Body of pancreas (tissue), 4 donors: Measurements from ENCODE around the gene CYBC1.

Experiments used
- POLR2A ChIP-seq, 3 donors: fragments of 450-650 bp; IDR thresholded peaks; one replicate each; pipeline ENCODE4 v1.6.1; 2016; ENCODE audit warnings: antibody characterized with exemption in 3 of 3, mild to moderate bottlenecking in 2 of 3
- TF ChIP-seq, protein P1 (sequence below), 7 experiments: fragments of 450-650 bp in 4 of 7; fragments of 200-600 bp in 3 of 7; sonication (generic) in 3 of 7; IDR thresholded peaks; one replicate each; pipeline ENCODE4 v1.5.1; 2016 to 2019; ENCODE audit warnings: antibody characterized with exemption in 7 of 7

GRCh38 chr17:82457073-82457928 is 6.7 kb upstream of the CYBC1 start:
- TF ChIP-seq, protein P1, sequence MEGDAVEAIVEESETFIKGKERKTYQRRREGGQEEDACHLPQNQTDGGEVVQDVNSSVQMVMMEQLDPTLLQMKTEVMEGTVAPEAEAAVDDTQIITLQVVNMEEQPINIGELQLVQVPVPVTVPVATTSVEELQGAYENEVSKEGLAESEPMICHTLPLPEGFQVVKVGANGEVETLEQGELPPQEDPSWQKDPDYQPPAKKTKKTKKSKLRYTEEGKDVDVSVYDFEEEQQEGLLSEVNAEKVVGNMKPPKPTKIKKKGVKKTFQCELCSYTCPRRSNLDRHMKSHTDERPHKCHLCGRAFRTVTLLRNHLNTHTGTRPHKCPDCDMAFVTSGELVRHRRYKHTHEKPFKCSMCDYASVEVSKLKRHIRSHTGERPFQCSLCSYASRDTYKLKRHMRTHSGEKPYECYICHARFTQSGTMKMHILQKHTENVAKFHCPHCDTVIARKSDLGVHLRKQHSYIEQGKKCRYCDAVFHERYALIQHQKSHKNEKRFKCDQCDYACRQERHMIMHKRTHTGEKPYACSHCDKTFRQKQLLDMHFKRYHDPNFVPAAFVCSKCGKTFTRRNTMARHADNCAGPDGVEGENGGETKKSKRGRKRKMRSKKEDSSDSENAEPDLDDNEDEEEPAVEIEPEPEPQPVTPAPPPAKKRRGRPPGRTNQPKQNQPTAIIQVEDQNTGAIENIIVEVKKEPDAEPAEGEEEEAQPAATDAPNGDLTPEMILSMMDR (IDR thresholded peaks at IDR 0.05), result no peak
- no peak for TF ChIP-seq POLR2A (IDR thresholded peaks at IDR 0.05)
